GM19455 (cell line): ENCODE data around the gene PGAM2.

Experiments used
- ATAC-seq: cut with Tn5 transposase; IDR thresholded peaks from one replicate; pipeline ENCODE4 v1.9.1; 2021; ENCODE audit not compliant: unreplicated experiment

PGAM2 gene

DNA sequence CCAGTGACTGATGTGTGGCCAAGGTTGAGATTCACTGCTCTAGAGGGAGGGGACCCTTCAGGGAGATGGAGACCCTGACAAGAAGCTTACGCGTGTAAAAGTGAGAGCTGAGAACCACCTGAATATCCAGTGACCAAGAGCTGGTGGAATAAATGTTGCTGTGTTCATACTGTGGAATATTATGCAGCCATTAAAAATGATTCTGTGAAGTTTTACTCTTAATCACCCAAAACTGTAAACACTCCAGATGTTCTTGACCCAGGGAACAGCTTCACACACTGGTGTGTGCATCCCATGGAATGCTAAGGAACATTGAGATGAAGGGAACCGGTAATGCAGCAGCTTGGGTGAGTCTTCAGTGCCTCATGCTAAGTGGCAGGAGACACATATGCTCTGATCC is 21.3 kb upstream of the PGAM2 start:
- ATAC-seq: no peak

DNA sequence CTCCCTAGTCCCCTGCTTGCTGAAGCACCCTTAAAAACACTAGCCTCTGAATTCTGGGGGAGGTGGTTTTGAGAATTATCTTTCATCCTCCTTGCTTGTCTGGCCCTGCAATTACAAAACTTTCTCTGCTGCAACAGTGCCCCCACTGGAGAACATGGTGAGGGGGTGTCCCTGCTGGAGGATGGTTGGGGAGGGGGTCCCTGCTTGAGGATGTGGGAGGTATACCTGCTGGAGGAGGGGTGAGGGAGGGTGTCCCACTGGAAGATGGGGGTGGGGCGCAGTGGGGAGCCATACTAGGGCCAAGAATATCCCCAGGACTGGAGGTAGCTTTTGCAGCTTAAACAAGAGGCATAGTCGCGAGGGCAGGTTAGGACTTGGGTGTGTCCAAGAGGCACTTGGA is 20.2 kb upstream of the PGAM2 start:
- ATAC-seq: no peak

DNA sequence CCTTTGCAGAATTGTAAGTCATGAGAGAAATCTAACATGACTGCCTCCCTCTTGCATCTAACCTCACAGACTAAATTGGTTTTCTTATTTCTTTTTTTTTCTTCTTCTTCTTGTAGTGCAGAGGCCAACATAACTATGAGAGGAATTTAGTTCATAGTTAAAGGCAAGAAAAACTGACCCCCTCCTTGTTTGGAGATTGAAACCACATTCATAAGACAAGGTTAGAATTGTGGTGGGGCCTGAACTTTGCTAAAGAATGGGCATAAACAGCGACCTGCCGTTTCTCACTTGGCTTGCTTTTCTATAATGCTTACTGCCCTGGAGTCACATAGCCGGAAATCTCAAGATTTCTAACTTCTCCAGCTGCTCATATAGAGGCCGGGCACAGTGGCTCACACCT is 19.3 kb upstream of the PGAM2 start:
- ATAC-seq: no peak

DNA sequence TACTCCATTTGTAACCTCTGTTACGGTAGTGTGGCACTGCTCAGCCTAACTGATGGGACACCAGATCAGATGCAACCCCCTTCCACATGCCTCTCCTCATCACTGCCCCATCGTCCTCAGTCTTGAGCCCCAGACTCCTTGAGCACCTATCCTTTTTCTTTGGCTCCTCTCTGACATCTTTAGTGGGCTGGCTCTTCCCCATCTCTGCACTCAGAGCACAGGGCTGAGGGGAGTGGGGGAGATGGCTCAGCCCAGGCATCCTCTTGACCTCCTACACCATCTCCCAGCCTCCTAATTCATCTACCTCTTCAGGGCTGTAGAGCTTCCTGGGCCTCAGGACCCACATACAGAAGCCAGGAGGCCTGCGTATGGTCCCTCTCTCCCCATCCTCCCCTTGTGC is 18.4 kb upstream of the PGAM2 start:
- no peak for ATAC-seq

DNA sequence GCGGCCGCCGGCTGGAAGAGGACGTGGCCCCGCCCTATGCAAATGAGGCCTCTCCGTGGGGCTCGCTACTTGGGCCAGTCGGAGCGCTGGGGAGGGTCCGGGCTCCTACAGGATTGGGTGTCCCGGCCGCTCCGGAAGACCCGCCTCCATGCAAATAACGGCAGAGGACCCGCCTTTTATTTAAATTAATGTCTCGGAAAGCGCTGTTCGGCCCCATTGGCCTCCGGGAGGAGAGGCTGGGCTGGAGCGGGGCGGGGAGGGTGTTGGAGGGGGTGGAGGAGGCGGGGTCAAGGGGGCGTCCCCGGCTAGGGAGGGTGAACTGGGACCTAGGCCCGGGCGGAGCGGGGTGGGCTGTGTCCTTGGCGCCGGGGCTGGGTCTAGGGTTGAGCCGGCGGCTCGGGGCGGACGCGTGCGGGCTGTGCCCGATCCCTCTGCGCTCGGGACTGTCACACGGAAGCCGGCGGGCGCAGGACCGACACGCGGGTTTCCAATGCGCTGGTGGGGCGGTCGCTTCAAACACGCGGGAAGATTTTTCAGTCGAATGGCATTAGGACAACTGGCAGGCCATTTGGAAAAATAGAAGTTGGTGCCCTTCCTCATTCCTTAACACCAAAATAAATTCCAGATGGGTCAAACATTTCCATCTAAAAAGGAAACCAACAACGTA is 17.3 kb upstream of the PGAM2 start:
- peak; percentile 92 for ATAC-seq

DNA sequence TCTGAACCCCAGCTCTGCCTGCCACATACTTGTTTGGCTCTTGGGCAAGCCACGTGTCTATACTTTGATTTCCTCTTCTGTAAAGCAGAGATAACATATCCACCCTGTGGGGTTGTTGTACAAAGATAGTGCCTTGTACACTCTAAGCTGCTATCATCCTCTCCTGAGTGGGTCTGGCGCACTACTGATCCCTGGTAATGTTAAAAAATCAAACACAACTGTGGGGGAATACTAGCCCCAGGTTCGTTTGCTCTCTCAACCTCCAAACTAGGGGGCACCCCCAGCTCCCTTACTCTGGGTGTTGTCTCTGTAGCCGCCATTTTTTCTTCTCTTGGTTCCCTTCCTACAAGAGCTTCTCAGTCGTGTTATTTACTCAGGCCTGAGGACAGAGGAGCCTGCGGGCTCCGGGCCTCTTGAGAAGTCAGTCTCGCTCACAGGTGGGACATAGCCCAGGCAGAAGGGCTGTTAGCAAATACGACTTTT is 15.9 kb upstream of the PGAM2 start:
- ATAC-seq: no peak

DNA sequence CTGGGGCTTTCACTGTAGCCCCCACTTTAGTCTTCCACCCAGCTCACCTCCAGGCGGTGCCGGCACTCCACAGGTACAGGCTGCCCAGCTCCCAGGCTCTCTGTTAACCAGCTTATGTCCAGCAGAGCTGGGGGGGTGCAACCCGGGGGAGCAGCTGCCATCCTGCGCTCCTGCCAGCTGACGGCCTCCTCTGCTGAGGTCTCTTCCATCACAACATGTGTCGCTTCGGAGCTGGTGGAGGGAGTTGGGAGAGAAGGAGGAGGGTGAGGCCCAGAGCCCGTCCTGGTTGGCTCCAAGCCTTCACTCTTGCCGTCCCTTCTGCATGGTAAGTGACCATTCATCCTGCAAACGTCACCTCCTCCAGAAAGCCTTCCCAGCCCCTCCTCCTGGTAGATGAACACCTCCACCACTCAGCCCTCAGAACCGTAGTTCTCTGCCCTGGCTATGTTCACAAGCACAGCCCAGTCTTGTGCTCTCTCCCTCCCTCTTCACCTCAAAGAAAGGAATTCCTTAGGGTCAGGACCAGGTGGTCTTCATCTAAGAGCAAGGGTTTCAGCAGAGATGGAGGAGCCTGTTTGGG is 15.4 kb upstream of the PGAM2 start:
- no peak for ATAC-seq

DNA sequence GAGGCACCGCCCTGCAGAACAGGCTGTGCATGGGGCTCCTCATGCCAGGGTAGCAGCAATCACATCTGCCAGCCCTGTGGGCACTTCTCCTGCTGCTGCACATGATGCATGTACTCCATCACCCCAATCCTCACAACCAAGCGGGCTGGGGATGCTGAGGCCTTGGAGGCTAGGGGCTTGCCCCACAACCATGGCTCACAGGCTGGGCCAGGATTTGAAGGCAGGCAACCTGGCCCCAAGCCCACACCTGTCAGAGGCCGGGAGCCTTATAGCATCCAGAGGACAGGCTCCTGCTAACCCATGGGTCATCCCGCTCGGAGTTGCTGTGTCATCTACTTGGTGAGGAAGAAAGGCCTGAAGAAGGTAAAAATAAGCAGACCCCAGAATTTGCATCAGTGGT is 14.8 kb upstream of the PGAM2 start:
- ATAC-seq: no peak

DNA sequence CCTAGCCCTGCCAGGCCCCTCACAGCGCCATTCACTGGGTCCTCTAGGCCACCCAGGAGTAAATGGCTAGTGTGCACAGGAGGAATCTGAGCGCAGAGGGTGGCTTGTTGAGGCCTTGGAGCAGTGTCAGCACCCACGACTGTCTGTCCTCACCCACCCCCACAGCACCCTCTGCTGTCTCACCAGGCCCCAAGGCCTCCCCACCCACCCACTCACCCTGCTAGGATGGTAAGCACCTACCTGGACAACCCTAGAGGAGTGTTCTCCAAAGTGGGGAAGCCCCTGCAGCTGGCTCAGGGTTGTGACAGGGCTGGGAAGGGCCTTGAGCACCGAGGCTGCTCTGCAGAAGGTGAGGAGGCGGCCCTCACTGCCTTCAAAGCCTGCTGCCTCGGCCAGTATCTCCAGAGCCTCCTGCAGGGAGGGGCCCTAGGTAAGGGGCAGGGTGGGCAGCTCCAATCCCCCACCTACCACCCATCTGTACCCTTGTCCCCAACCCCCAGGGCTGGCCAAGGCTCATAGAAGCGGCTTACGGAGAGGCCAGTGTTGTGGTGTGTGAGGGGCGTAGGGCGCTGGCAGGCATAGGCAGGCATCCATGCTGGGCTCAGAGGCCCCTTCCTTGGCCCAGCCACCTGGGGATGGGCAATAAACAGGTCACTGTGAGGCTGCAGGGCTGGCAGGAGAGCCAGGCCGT is 14.1 kb upstream of the PGAM2 start:
- no peak for ATAC-seq

DNA sequence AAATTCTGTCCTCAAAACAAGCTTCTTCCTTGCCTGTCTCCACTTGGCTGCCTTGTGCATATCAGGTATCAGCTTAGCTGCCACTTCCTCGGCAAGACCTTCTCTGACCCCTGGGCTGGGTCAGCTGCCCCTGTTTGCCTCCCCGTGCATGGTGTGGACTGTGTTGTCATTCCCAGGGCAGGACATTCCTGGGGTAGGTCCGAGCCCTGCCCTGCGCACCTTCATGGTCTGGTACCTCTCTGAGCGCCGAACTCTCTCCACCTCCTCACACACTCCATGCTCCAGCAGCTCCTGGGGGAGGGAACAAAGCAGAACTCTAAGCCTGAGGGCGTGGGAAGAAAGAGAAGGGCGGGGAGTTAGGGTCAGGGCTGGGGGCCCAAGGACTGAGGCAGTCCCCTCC is 13.2 kb upstream of the PGAM2 start:
- no peak for ATAC-seq

DNA sequence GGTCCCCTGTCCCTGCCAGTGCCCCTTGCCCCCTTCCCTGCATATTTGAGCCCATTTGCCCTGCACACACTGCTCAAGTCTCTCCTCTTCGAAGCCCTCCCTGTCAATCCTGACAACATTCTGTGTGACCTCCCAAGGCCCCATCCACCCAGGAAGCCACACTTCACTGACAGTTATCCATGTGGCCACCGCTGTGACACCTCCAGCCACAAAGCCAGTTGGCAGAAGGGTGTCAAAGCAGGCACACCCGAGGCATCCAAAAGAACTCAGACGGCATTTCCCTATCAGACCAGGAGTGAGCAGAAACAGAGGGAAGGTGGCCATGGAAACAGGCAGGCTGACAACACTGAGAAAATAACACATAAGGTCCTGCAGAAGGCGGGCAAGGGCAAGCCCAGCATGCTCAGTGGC is 12.3 kb upstream of the PGAM2 start:
- no peak for ATAC-seq

DNA sequence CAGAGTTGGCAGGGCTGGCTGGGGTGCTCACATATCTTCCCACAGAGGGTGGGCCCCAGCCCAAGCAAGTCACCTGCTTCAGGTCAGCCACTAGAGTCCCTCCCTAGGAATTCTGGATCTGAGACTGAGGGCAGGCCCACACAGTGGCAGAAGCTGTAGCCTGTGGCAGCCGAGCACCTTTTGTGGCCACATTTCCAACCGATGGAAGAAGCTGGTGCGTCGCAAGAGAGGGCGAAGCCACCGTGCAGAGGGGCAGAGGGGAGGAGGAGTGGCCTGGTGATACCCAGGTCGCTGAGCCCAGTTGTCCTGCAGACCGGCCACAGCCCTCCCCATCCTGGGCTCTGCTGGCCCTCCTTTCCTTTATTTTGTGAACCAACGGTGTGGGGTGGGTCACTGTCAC is 11.7 kb upstream of the PGAM2 start:
- ATAC-seq: no peak

DNA sequence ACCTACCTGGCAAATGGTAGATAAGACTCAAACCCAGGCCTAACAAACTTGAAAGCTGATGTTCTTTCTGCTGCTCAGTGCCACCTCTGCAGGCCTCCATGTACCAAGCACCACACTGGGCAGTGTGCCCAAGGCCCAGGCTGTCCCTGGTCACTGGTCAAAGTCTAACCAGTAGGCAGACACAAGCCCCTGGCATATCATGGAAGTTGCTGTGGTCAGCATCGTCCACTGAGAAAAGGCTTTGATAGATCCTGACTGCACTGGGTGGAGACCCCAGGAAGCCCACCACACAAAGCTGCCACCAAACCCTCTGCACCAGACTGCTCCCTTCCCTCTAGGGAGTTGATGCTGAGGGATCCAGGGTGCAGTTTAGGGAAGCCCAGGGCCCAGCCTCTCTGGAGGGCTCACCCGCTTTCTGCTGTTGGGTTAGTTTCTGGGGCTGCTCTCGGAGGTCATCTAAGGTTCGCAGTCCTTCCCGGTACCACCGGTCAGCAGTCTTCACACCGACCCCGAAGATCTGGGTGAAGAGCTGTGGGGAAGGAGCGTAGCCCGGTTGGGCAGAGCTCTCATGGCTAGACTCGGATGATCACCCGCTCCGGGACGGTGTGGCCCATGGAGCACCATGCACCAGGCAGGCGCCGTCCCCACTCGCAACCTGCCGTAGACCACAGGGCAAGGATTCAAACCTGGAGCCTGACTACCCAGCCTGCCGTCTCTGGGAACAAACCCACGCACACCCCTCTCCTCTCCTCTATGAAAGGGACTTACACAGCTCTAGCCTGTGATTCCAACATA is 10.9 kb upstream of the PGAM2 start:
- ATAC-seq: no peak

DNA sequence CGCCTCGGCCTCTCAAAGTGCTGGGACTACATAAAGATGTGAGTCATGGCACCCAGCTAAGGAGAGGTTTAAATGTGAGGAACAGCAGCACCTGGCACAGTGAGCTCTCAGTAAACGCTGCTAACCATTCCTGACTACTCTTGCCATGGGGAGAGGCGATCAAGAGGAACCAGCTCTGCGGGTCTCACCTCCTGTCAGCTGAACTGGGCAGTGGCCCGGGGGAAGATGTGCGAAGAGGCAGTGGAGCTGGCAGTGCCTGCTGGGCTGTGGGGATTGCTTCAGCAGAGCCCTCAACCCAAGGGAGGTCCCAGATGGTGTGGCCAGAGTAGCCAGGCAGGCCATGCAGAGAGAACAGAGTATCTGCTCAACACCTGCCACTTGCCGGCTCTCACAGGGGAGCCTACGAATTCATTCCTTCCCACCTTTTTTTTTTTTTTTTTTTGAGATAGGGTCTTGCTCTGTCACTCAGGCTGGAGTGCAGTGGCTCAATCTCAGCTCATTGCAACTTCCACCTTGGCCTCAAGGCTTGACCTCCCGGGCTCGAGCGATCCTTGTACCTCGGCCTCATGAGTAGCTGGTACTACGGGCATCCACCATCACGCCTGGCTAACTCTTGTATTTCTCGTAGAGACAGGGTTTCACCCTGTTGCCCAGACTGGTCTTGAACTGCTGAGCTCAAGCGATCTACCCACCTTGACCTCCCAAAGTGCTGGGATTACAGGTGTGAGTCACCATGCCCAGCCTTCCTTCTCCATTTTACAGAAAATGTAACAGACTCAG is 10.1 kb upstream of the PGAM2 start:
- ATAC-seq: no peak

DNA sequence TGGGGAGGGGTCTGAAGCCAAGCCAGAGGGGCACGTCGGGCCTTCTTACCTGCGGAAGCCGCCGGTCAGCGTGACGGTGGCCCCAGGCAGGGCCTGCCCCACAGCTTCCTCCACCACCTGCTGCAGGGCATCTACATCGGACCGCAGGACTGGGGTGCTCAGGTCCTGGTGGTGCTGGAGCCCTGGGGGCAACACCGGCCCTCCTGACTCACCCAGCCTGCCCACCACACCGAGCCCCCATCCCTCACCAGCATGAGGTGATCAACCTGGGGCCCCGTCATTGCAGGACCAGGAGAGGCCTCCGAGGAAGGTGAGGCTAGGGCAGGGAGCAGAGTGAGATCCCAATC is 9.0 kb upstream of the PGAM2 start:
- no peak for ATAC-seq

DNA sequence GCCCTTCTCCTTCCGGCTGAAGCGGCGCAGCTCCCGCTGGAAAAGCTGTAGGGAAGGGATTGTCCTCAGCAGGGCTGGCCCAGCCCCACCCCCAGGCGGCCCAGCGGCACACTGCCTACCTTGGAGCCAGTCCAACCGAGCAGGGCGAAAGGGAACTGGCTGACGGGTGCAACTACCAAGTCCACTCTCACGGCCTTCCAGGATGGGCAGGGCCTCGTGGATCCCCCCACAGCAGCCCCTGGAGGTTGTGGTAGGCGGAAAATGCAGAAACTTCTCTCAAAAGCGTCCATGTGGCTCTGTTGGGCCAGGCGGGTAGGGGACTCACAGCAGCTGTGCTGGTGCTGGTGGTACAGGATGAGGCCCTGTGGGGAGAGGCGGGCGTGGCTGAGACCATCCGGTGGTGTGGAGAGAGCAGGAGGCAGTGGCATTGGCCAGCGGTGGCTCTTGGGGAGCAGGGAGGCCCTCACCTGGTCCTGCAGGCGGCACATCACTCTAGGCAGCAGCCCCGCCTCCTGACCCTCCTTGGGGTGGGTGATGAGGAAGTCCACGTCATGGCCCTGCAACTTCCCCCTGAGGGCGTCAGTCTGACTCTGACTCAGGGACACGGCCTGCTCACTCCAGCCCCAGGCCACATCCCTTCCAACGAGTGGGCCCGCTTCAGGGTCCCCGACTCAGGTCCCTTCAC is 8.4 kb upstream of the PGAM2 start:
- ATAC-seq: no peak

DNA sequence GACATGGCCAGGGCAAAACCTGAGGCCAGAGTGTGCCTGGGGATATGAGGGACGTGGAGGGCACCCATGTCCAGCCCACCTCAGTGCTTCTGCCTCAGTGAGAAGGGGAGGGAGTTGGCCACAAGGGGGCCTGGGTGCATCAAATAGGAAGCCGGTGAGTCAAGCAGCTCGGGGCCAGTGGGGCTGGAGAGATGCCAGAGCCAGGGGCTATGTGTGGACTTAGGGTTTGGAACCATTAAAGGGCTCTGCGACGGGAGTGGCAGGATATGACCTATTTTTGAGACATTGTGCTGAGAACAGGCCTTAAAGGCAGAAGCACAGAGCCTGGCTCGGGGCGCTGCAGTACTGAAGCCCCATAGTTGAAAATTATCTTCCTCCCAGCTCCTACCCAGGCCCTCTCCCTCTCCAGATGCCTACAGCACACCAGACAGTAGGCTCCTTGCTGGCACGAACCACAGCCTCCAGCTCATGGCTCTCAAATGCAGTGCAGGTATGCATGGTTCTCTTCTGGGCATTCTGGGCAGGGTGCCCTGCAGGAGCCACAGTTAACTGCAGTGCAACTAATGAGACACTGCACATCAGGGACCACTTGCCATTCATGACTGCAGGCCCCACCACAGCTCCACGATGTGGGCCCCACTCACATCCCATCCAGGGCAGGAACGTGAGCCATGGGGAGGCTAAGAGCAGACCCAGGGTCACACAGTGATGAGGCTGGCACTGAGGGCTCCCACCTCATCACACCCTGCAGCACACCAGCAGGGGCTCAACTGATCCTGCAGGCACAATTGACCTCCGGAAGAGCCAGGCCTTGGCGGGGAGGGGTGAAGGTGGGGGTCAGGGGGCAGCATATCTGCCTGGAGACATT is 7.2 kb upstream of the PGAM2 start:
- no peak for ATAC-seq

DNA sequence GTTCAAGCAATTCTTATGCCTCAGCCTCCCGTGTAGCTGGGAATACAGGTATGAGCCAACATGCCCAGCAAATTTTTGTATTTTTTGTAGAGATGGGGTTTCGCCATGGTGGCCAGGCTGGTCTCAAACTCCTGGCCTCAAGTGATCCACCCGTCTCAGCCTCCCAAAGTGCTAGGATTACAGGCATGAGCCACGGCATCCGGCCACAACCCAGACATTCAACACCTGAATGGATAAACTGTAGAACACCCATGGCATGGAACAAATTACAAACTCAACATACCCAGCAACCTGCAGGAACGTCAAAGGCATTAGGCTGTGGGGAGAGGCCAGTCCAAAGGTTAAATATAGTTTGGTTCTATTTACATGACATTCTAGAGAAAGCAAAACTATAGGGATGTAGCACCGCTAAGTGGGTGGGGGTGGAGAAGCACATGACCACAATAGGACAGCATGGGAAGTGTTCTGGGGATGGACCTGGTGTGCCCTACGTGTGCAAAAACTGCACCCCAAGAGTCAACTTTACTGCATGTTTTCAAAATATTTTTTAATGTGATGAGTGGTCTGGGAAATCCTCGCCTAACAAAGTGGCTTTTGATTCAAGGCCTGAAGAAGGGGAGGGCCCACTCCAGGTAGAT is 6.5 kb upstream of the PGAM2 start:
- no peak for ATAC-seq

DNA sequence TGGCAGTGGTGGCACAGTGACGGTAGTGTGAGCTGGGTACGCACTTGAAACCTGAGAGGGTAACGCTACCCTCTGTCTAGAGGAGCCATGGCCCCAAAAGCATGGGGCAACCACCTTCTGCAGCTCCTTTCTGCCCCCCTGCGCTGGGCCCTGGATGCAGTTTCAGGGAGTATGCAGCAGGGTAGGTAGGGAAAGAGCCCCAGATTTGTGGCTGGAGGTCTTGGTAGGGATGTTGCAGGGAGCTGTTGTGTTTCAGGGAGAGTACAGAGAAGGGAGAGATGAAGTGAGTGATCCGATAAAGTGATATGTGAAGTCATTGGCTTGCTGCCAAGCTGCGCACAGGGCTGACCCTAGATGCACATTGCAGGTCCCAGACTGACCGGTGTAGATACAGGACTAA is 2.7 kb upstream of the PGAM2 start:
- ATAC-seq: no peak
